ENCODE results near the gene NABP1.

GRCh38 chr2:191703079-191703725 lies 25.3 kb downstream of the NABP1 start:
- TF ChIP-seq CTCF (IDR thresholded peaks at IDR 0.05) = no peak
- TF ChIP-seq EP300 (IDR thresholded peaks at IDR 0.05) = no peak

Data from sigmoid colon (tissue), 4 donors.